ENCODE data around the gene EPHA4. TPM values are rescaled to one million over a fixed set of nuclear protein-coding genes. Genes with fewer than 3 reads are reported as not detected.

Gene EPHA4
- total RNA-seq, 4 donors from 2014 or later: 38.9 to 98.9 (median 68.0) TPM

DNA sequence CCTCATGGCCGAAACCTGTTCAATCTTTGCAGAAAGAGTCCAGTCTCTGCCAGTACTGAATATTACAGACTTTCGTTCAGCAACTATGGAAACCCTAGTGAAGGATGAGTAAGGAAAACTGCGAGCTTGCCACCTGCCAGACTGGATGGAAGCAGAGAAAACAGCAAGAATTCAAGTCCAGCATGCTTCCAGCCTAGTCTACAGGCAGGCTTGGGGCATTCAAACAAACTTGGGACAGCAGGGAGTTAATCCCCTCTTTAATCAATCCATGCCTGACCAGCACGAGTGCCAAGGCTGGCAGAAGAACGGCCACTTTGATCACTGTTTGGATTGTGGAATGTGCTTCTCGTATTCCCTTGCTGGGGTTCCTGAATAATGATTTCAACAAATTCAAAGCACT lies 145.2 kb downstream of the EPHA4 start:
- intact Hi-C loops (cut with DNase I): no loop called here
- Histone ChIP-seq H3K36me3 (no peaks in the 10 kb centered on the region), H3K4me3 (replicated peaks in 1 of 3) (no peak overlapping the region), H3K4me1 (peaks cover 26 to 33% of the 10 kb centered on the region in 2 donors), H3K27me3 (no peaks in the 10 kb centered on the region), H3K9me3 (no peaks in the 10 kb centered on the region), H3K27ac (peak overlapping the region; percentile 38 to 46 (median 45))
- DNase-seq: peak; percentile 88 to 93
- TF ChIP-seq, protein P1, sequence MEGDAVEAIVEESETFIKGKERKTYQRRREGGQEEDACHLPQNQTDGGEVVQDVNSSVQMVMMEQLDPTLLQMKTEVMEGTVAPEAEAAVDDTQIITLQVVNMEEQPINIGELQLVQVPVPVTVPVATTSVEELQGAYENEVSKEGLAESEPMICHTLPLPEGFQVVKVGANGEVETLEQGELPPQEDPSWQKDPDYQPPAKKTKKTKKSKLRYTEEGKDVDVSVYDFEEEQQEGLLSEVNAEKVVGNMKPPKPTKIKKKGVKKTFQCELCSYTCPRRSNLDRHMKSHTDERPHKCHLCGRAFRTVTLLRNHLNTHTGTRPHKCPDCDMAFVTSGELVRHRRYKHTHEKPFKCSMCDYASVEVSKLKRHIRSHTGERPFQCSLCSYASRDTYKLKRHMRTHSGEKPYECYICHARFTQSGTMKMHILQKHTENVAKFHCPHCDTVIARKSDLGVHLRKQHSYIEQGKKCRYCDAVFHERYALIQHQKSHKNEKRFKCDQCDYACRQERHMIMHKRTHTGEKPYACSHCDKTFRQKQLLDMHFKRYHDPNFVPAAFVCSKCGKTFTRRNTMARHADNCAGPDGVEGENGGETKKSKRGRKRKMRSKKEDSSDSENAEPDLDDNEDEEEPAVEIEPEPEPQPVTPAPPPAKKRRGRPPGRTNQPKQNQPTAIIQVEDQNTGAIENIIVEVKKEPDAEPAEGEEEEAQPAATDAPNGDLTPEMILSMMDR (IDR thresholded peaks at IDR 0.05): no peak
- no peak for TF ChIP-seq POLR2A (IDR thresholded peaks at IDR 0.05)
- 27 to 41% methylated on average over 6 of the region's 6 CpGs for WGBS, 2 donors

DNA sequence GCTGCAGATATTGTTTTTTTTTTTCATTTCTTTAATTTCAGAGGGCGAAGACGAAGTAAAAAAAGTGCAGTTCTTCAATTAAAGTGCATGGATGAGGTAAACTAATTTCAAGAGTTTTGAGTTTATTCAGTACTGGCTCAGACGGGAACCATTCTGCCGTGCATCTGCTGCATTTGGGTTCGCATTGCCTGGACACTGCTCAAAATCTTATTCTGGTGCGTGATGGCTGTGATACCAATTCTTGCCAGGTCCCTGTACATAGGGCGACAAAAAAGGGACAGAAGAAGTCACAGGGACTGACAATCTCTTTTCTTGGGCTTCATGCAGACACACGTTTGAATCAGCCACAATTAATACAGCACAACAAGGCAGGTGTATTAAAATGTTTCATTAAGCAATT lies 146.2 kb downstream of the EPHA4 start:
- Histone ChIP-seq H3K4me3 (replicated peaks in 1 of 3) (no peak overlapping the region), H3K27ac (peak overlapping the region in 1 of 3 donors; percentile 7), H3K36me3 (no peaks in the 10 kb centered on the region), H3K27me3 (no peaks in the 10 kb centered on the region), H3K9me3 (no peaks in the 10 kb centered on the region), H3K4me1 (peaks cover 26 to 33% of the 10 kb centered on the region in 2 donors)
- TF ChIP-seq, protein P1 (IDR thresholded peaks at IDR 0.05): no peak
- no peak for TF ChIP-seq POLR2A (IDR thresholded peaks at IDR 0.05)
- intact Hi-C loops (cut with DNase I): no loop called here
- DNase-seq: no peak
- 59 to 60% methylated on average over 8 of the region's 8 CpGs for WGBS, 2 donors

DNA sequence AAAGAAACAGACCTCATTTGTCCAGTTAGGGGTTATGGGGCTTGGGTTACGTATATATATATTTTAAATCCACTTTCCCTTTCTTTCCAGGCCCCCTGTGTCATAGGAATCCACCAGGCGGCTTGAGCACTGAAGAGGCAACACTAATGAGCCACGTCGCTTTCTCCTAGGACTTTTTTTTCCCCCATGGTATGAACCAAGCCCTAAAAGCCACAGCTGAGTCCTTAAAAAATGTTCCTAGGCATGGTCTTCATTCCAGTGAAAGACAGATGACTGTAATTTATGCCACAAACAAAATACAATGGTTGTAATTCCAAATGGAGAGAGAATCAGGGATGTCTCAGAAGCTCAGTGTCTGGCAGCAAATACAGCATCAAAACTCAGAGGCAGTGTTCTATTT lies 146.8 kb downstream of the EPHA4 start:
- WGBS, 2 donors: 84 to 90% methylated on average over 4 of the region's 4 CpGs
- peaks cover 24 to 33% of the 10 kb centered on the region in 2 donors for H3K4me1 ChIP-seq
- H3K36me3 ChIP-seq: no peaks in the 10 kb centered on the region
- intact Hi-C loops (cut with DNase I): no loop called here
- DNase-seq: no peak
- H3K27ac ChIP-seq: no peak overlapping the region
- no peaks in the 10 kb centered on the region for H3K9me3 ChIP-seq
- no peak for TF ChIP-seq POLR2A (IDR thresholded peaks at IDR 0.05)
- TF ChIP-seq, protein P1 (IDR thresholded peaks at IDR 0.05): no peak
- H3K27me3 ChIP-seq: no peaks in the 10 kb centered on the region
- no peak overlapping the region for H3K4me3 ChIP-seq (replicated peaks in 1 of 3)

DNA sequence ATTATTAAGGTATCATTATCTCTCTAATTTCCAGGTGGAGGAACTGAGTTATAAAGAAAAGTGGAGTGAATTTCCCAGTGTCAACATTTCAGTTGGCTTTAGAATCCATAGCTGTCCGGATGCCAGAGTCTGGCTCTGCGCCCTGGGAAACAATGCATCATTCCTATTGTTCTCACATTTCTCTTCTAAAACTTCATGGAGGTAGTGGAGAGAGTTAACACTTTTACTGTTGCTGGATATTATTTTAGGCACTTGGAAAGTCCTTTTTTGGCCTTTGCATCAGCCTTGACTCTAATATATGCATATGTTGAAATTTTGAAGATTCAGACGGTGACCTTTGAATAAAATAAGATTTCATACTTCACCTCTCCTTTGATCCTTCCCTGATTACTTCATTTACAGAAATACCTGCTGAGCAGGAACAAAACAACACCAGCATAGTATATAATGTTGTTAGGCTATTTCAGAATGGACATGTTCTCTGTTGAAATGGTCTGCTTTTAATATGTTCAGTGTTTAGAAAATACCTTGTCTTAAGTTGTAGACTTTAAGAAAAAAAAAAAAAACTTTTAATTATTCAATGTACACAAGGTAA lies 148.8 kb downstream of the EPHA4 start:
- Histone ChIP-seq H3K4me1 (peaks cover 18 to 23% of the 10 kb centered on the region in 2 donors), H3K27ac (no peak overlapping the region), H3K36me3 (peaks cover 0 to 9% of the 10 kb centered on the region in 2 donors), H3K4me3 (replicated peaks in 1 of 3) (no peak overlapping the region), H3K9me3 (no peaks in the 10 kb centered on the region), H3K27me3 (no peaks in the 10 kb centered on the region)
- 61 to 72% methylated on average over 3 of the region's 3 CpGs for WGBS, 2 donors
- DNase-seq: no peak
- TF ChIP-seq, protein P1 (IDR thresholded peaks at IDR 0.05): no peak
- no peak for TF ChIP-seq POLR2A (IDR thresholded peaks at IDR 0.05)
- intact Hi-C loops (cut with DNase I): no loop called here

DNA sequence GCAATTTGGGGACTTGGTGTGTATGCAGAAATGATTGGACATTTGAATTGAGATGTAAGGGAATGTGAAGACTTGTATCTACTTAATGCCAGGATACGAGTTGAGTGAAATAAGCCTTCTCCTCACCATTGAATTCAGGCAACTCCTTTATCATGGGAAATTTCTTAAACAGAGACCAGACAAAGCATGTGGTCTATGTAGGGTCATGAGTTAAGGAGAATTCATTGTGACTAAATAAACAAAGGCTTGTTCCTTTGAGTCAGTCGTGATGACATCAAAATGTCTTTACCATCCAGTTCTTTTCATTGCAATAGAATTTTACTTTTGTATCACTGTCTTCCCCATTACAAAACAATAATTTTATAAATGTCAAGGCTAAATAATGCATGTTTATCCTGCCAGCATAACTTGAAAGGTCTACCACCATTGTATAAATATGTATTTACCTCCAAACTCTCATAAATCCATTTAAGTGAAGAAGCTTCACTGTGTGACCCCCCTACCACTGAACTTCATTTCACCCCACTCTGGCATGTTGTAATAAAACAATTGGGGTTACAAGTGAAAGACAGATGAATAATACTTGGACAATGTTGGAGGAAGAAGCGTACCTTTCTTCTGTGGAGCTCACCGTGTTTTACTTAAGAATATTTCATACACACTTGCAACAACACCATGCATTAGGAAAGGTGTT lies 149.4 kb downstream of the EPHA4 start:
- DNase-seq: no peak
- intact Hi-C loops (cut with DNase I): no loop called here
- H3K27me3 ChIP-seq: no peaks in the 10 kb centered on the region
- WGBS, 2 donors: 88 to 92% methylated on average over 4 of the region's 4 CpGs
- peaks cover 0 to 9% of the 10 kb centered on the region in 2 donors for H3K36me3 ChIP-seq
- H3K4me3 ChIP-seq (replicated peaks in 1 of 3): no peak overlapping the region
- H3K9me3 ChIP-seq: no peaks in the 10 kb centered on the region
- H3K27ac ChIP-seq: no peak overlapping the region
- peaks cover 18 to 20% of the 10 kb centered on the region in 2 donors for H3K4me1 ChIP-seq
- TF ChIP-seq POLR2A (IDR thresholded peaks at IDR 0.05): no peak
- TF ChIP-seq, protein P1 (IDR thresholded peaks at IDR 0.05): no peak

Data from thyroid gland (tissue), 4 donors.